ENCODE results near the gene TIGD4.

TIGD4 gene

GRCh38 chr4:152719801-152720556 lies 59.6 kb downstream of the TIGD4 start:
- DNase-seq = no peak
